Endothelial cell of umbilical vein (primary cell): ENCODE results near the gene CBX3.

ENCODE experiments used
- CTCF ChIP-seq, 2 donors: IDR thresholded peaks; 1 replicate in 1 of 2; 2 replicates in 1 of 2; pipeline ENCODE4 v1.5.1; 2011; ENCODE audit warnings: low read length in 2 of 2, mild to moderate bottlenecking in 2 of 2, moderate library complexity in 2 of 2, control low read depth in 1 of 2, inconsistent platforms in 1 of 2, low read depth in 1 of 2; ENCODE audit not compliant: insufficient read depth in 1 of 2; ENCODE audit errors: extremely low read depth in 1 of 2
- EZH2 ChIP-seq: IDR thresholded peaks from 2 replicates; pipeline ENCODE4 v1.6.1; 2012; ENCODE audit warnings: borderline replicate concordance, low read depth, mild to moderate bottlenecking, moderate library complexity, low read length, inconsistent platforms; ENCODE audit not compliant: severe bottlenecking
- FOS ChIP-seq: IDR thresholded peaks from 2 replicates; pipeline ENCODE4 v1.6.1; 2011; ENCODE audit warnings: mild to moderate bottlenecking, low read length, moderate library complexity, borderline replicate concordance; ENCODE audit not compliant: insufficient read depth
- MAX ChIP-seq: IDR thresholded peaks from 2 replicates; pipeline ENCODE4 v1.6.1; 2011; ENCODE audit not compliant: insufficient read depth, insufficient read length
- POLR2A ChIP-seq: IDR thresholded peaks from 2 replicates; pipeline ENCODE4 v1.6.1; 2012; ENCODE audit warnings: low read depth, mild to moderate bottlenecking, control low read depth, low read length

GRCh38 chr7:26212921-26213718 lies 11.6 kb downstream of the CBX3 start:
- TF ChIP-seq CTCF (IDR thresholded peaks at IDR 0.05; ENCODE audit: extremely low read depth in 1 of 2, insufficient read depth in 1 of 2, low read depth in 1 of 2, low read length in 2 of 2) (no peak), POLR2A (no peak), EZH2 (no peak), MAX (no peak), FOS (no peak)
